NCI-H128 (cell line): ENCODE data around the gene HSP90AB1.

Source experiments
- DNase-seq: peaks from one replicate; lab custom pipeline; 2025; ENCODE audit not compliant: unreplicated experiment; lab: John Stamatoyannopoulos, UW

Gene HSP90AB1

GRCh38 chr6:44285552-44286284 lies 38.8 kb downstream of the HSP90AB1 start:
- no peak for DNase-seq

- DNase-seq, result no peak
Observed at GRCh38 chr6:44286285-44286565, 39.3 kb downstream of the HSP90AB1 start.

GRCh38 chr6:44286747-44287146 lies 39.8 kb downstream of the HSP90AB1 start:
- no peak for DNase-seq

- DNase-seq, result no peak
Observed at GRCh38 chr6:44289726-44290260, 42.9 kb downstream of the HSP90AB1 start.

- no peak for DNase-seq
Observed at GRCh38 chr6:44291841-44292240, 44.9 kb downstream of the HSP90AB1 start.

- DNase-seq, result no peak
Observed at GRCh38 chr6:44292661-44293365, 45.9 kb downstream of the HSP90AB1 start.

- DNase-seq, result no peak
Observed at GRCh38 chr6:44294832-44295791, 48.2 kb downstream of the HSP90AB1 start.

- peak; percentile 19 for DNase-seq
Observed at GRCh38 chr6:44297063-44298038, 50.5 kb downstream of the HSP90AB1 start.

GRCh38 chr6:44298055-44298803 lies 51.3 kb downstream of the HSP90AB1 start:
- DNase-seq, result no peak

GRCh38 chr6:44298864-44299263 lies 52.0 kb downstream of the HSP90AB1 start:
- no peak for DNase-seq

GRCh38 chr6:44300292-44300823 lies 53.5 kb downstream of the HSP90AB1 start:
- DNase-seq, result no peak

GRCh38 chr6:44301106-44301505 lies 54.2 kb downstream of the HSP90AB1 start:
- no peak for DNase-seq

- DNase-seq, result no peak
Observed at GRCh38 chr6:44301782-44302564, 55.1 kb downstream of the HSP90AB1 start.

- DNase-seq, result no peak
Observed at GRCh38 chr6:44302856-44303255, 56.0 kb downstream of the HSP90AB1 start.
